ENCODE results near the gene TSPO2.

The TSPO2 gene

GRCh38 chr6:41053041-41053440 is 10.8 kb downstream of the TSPO2 start, which contains the start of gene APOBEC2:
Gene APOBEC2 (plus strand): TSS chr6:41053202. CDS start chr6:41053348, 146 bp downstream.
- no peak for DNase-seq

GRCh38 chr6:41054511-41054910 is 12.2 kb downstream of the TSPO2 start:
- DNase-seq = no peak

GRCh38 chr6:41055149-41055548 is 12.9 kb downstream of the TSPO2 start:
- no peak for DNase-seq

- DNase-seq = no peak
Measured at GRCh38 chr6:41056768-41057490, 14.7 kb downstream of the TSPO2 start.

GRCh38 chr6:41058783-41059181 is 16.5 kb downstream of the TSPO2 start:
- no peak for DNase-seq

DNA sequence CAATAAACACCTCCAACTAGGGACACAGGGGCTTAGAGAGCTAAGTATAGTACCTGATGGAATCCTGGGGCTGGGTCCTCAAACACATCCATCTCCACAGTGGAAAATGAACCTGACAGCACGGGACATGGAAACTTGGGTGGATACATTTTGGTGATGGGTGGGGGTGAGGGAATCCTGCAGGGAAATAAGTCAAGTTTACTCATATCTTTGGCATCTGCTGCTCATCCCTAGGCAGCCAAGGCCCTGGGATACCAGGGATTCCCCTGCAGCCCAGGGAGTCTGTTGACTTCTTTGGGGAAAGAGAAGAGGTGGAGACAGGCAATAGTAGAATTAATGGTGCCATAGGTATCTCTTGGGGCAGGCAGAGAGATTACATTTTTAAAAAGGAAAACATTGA is 17.3 kb downstream of the TSPO2 start:
- no peak for DNase-seq

GRCh38 chr6:41061196-41061726 is 19.0 kb downstream of the TSPO2 start:
- DNase-seq = no peak

- no peak for DNase-seq
Measured at GRCh38 chr6:41062056-41062455, 19.8 kb downstream of the TSPO2 start.

- no peak for DNase-seq
Measured at GRCh38 chr6:41063884-41064285, 21.6 kb downstream of the TSPO2 start.

GRCh38 chr6:41064841-41065240 is 22.6 kb downstream of the TSPO2 start:
- DNase-seq = no peak

DNA sequence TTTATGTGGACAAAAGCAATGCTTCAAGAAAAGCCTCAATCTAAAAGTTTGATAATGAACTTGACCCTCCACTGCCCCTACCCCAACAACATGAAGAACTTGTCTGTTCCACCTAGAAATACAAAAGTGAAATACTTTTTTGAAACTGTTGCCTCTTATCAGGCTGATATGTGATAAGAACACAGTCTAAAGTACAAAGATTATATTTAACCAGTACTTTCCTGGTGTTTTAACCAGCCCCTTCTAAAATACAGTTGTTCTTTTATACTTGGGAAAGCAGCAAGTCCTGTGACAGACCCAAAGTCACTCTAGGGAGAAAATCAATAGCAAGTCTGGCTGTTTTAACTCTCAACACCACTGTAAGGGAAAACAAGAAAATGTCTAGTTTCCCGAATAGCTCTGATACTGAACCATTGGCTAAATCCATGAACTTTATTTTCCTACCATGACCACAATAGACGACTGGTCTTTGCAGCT is 23.3 kb downstream of the TSPO2 start:
- no peak for DNase-seq

DNA sequence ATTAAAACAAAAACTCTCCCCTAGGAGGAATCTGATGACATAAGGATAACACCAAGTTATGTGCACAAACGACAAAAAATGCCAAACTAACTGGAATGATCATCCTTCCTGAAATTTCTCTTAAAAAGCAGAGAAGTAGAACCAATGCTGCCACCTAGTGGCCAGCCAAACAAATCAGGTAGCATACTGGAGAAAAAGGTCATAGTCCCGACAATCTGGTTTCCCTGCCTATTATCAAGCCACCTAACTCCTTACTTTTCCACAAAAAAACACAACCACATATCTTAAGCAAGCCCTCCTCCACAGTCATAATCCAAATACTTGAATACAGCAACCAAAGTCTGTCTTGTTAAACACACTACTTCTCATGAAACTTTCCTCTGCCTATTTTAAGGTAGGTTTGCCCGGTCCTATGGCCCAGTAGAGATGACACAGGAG is 24.6 kb downstream of the TSPO2 start:
- DNase-seq = peak; percentile 73

DNA sequence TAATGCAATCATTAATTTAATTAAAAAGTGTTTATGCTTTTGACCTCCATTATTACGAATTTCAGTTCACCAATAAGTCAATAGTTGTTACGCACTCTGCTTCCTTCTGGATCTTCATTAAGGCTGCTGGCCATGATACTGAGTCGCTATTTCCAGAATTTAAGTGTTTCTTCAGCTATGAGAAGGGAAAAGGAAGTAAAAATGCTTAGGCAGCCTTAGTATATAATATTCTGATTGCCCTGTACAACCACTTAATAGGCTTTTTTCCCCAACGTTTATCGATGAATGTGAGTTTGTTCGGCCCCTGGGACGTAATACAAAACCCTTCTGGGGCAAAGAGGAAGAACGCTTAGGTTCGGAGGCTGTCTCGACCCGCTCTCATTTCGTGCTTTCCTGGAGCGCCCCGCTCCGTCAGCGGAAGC is 29.2 kb downstream of the TSPO2 start:
- DNase-seq = no peak

DNA sequence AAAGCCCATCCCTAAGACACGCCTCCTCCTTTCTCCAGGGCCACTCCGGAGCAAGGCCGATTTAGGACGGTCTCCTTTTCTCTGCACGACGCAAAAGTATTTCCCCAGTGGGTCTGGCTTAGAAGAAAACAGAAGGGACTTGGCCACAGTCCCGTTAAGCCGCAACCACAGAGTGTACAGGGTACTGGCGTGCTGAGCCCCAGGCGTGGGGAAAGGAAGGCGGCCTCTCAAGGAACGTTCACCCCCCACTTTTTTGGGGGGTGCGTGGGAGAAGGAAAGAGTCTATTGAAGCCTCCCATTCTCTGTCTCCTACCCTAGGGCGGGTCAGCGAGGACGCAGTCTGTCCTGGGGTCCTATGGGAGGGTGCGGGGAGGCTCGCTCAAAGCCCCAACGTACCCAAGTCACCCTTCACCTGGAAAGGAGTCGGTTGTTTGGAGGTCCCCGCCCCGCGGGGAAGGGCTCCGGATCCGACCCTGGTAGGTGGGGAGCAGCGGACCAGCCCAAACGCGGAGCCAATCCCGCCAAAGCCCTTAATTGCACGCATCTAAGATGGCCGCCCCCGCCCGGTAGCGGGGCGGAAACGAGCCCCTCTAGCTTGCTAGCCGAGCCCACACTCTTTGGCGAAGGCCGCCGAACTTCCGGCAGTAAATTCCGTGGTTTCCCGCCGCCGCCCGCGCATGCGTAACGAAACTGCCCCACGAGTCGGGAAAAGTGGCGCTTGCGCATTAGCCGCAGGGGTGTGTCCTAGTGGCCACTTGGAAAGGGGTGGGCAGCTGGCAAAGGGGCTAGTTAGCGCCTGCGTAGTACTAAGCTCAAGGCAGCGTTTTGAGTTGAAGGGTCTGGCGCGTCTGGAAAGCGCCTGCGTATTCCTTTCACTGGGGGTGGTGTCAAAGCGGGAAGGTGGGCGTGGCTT is 29.9 kb downstream of the TSPO2 start, which contains the start of gene OARD1:
Gene OARD1, minus strand, starts transcription at position 434 of the 913 bp plus-strand sequence. CDS start 722 bp downstream, outside the sequence.
- DNase-seq = peak; percentile 100

GRCh38 chr6:41072836-41073202 is 30.6 kb downstream of the TSPO2 start, which contains the start of gene NFYA:
Gene NFYA (plus strand): TSS chr6:41072974. CDS start chr6:41079090, 6,116 bp downstream.
- peak; percentile 100 for DNase-seq

GRCh38 chr6:41073203-41073967 is 31.1 kb downstream of the TSPO2 start:
- peak; percentile 81 for DNase-seq

DNA sequence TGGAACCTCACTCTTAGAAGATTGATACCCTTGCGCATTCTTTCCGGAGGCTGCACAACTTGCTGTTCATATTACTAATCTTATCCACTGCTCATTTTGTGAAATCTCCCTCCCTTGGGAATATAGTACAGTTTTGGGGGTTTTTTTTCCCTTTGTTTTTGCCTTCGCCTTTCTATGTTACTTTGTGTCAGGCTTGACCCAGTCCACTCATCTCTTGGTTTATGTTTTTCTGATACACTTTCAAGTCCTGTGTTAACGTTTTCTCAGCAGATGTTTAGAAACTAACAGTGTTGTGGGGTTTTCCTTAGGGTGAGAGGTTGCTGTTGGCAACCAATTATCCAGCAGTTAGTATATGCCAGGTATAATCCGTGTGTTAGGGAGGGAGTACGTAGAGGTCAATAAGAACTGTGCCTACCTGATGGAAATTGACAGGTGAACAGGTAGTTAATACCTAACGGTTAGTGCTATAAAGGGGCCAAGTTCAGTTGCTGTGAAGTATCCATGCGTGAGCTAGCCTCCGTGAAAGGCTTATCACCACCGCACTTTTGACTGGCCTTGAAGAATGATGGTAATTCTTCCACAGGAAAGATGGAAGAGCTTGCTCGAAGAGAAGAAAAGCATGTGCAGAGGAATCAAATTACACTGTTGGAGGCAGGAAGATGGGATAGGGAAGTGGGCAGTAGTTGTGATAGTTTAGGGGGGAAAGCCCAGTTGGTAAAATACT is 31.9 kb downstream of the TSPO2 start:
- DNase-seq = peak; percentile 67

GRCh38 chr6:41074692-41075436 is 32.6 kb downstream of the TSPO2 start:
- DNase-seq = no peak

- no peak for DNase-seq
Measured at GRCh38 chr6:41075651-41076626, 33.7 kb downstream of the TSPO2 start.

- no peak for DNase-seq
Measured at GRCh38 chr6:41077536-41077935, 35.3 kb downstream of the TSPO2 start.

Data from NCI-H1105 treated with DMSO at 0.1 percent for 48 hours (cell line).